Vagina (tissue), 2 donors: ENCODE measurements around the gene PLEKHA5. TPM values are rescaled to one million over a fixed set of nuclear protein-coding genes. Genes with fewer than 3 reads are reported as not detected.

Experiments
- DNase-seq, 2 donors: peaks; one replicate each; pipeline ENCODE4 v3.0.0-alpha.2; 2017; ENCODE audit errors: extremely low spot score in 2 of 2
- H3K27ac ChIP-seq: fragments of 200-600 bp; sonication (generic); one replicate; pipeline ENCODE4 v1.5.1; 2019
- H3K27me3 ChIP-seq: fragments of 200-600 bp; sonication (generic); one replicate; pipeline ENCODE4 v1.5.1; 2019
- H3K36me3 ChIP-seq, 2 donors: fragments of 200-600 bp; sonication (generic); one replicate each; pipeline ENCODE4 v1.5.1; 2017 to 2019
- H3K4me1 ChIP-seq: fragments of 200-600 bp; sonication (generic); one replicate; pipeline ENCODE4 v1.5.1; 2019
- H3K4me3 ChIP-seq, 2 donors: fragments of 200-600 bp; sonication (generic); 1 replicate in 1 of 2; 2 replicates in 1 of 2; pipeline ENCODE4 v1.5.1; 2016 to 2019
- H3K9me3 ChIP-seq: fragments of 200-600 bp; sonication (generic); one replicate; pipeline ENCODE4 v1.5.1; 2019
- POLR2A ChIP-seq, 2 donors: fragments of 450-650 bp; IDR thresholded peaks; one replicate each; pipeline ENCODE4 v1.6.1; 2017; ENCODE audit warnings: antibody characterized with exemption in 2 of 2, mild to moderate bottlenecking in 2 of 2, moderate library complexity in 2 of 2
- POLR2AphosphoS5 ChIP-seq, 2 donors: sonication (generic); formaldehyde crosslinking; IDR thresholded peaks; one replicate each; pipeline ENCODE4 v1.9.0; 2017; ENCODE audit warnings: antibody characterized with exemption in 2 of 2, mild to moderate bottlenecking in 2 of 2, low read depth in 1 of 2; ENCODE audit not compliant: insufficient read depth in 1 of 2
- intact Hi-C: fragments of 100-400 bp; cut with DNase I; formaldehyde crosslinking; loops from one replicate; pipeline ENCODE4 v1.15.1; 2023
- total RNA-seq: library from RNA; depleted of rRNA; stranded (reverse); fragments of >200 nt; gene quantifications from one replicate; pipeline ENCODE4 v1.2.3, GENCODE V29; 2016
- TF ChIP-seq, protein P1 (sequence below), 3 experiments: fragments of 450-650 bp in 2 of 3; fragments of 200-600 bp in 1 of 3; sonication (generic) in 1 of 3; IDR thresholded peaks; one replicate each; pipeline ENCODE4 v1.5.1; 2017 to 2019; ENCODE audit warnings: antibody characterized with exemption in 3 of 3, mild to moderate bottlenecking in 2 of 3, moderate library complexity in 2 of 3

PLEKHA5 gene
- total RNA-seq, 1 donor from 2014 or later: 58.4 TPM

- H3K9me3 ChIP-seq: no peaks in the 10 kb centered on the region
- H3K36me3 ChIP-seq: no peaks in the 10 kb centered on the region
- intact Hi-C loops: no loop called here
- no peak for TF ChIP-seq POLR2AphosphoS5 (IDR thresholded peaks at IDR 0.05; ENCODE audit: insufficient read depth in 1 of 2, low read depth in 1 of 2)
- TF ChIP-seq, protein P1, sequence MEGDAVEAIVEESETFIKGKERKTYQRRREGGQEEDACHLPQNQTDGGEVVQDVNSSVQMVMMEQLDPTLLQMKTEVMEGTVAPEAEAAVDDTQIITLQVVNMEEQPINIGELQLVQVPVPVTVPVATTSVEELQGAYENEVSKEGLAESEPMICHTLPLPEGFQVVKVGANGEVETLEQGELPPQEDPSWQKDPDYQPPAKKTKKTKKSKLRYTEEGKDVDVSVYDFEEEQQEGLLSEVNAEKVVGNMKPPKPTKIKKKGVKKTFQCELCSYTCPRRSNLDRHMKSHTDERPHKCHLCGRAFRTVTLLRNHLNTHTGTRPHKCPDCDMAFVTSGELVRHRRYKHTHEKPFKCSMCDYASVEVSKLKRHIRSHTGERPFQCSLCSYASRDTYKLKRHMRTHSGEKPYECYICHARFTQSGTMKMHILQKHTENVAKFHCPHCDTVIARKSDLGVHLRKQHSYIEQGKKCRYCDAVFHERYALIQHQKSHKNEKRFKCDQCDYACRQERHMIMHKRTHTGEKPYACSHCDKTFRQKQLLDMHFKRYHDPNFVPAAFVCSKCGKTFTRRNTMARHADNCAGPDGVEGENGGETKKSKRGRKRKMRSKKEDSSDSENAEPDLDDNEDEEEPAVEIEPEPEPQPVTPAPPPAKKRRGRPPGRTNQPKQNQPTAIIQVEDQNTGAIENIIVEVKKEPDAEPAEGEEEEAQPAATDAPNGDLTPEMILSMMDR (IDR thresholded peaks at IDR 0.05): no peak
- TF ChIP-seq POLR2A (IDR thresholded peaks at IDR 0.05): no peak
- no peaks in the 10 kb centered on the region for H3K27me3 ChIP-seq
- DNase-seq: no peak
- H3K4me3 ChIP-seq: no peak overlapping the region
- no peak overlapping the region for H3K27ac ChIP-seq
- no peaks in the 10 kb centered on the region for H3K4me1 ChIP-seq
These were observed 132.2 kb downstream of the PLEKHA5 start for GRCh38 chr12:19261773-19262172.

GRCh38 chr12:19263672-19264071 is 134.1 kb downstream of the PLEKHA5 start:
- no peaks in the 10 kb centered on the region for H3K9me3 ChIP-seq
- peaks cover 0 to 5% of the 10 kb centered on the region in 2 donors for H3K36me3 ChIP-seq
- H3K4me1 ChIP-seq: no peaks in the 10 kb centered on the region
- no peak for DNase-seq
- intact Hi-C loops: no loop called here
- no peak overlapping the region for H3K27ac ChIP-seq
- no peak overlapping the region for H3K4me3 ChIP-seq
- no peaks in the 10 kb centered on the region for H3K27me3 ChIP-seq
- TF ChIP-seq POLR2AphosphoS5 (IDR thresholded peaks at IDR 0.05; ENCODE audit: insufficient read depth in 1 of 2, low read depth in 1 of 2) (no peak), POLR2A (IDR thresholded peaks at IDR 0.05) (no peak)
- TF ChIP-seq, protein P1 (IDR thresholded peaks at IDR 0.05): no peak

DNA sequence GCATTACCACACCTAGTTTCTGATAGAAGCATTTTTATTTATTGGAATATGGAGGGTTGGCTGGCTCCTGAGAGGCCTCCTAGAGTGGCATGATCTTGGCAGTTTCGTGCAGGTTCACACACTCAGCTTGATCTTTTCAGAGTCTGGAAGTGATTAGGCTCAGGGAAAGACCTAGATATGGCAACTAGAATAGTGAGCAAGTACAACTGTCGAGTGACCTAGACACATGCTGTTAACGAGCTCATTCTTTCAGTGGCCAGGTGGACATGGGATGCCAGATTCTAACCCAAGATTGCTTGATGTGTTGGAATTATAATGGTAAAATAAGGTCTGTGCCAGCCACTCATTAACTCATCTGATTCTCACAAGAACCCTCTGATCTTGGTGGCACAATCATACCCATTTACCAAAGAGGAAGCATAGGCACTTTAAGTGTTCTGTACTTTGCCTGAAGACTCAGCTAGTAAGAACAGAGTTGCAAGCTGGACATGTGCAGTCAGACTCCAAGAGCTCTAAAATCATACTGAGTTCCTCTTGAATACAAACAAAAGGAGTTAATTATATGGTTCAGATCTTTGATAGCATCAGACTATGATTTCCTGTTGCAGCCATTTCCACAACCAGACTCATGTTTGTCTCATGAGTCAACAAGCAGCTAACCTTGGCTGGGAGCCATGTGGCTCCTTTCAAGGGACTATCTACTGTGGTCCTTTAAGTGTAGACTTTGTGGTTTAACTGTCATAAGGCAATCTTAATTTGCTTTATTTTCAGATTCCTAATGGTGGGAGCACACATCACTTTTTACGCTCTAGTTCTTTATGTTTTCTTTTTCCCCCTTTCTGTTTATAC is 144.2 kb downstream of the PLEKHA5 start:
- H3K4me1 ChIP-seq: peaks cover 8% of the 10 kb centered on the region
- H3K27ac ChIP-seq: no peak overlapping the region
- no peak for DNase-seq
- intact Hi-C loops: no loop called here
- TF ChIP-seq, protein P1 (IDR thresholded peaks at IDR 0.05): no peak
- TF ChIP-seq POLR2A (IDR thresholded peaks at IDR 0.05) (no peak), POLR2AphosphoS5 (IDR thresholded peaks at IDR 0.05; ENCODE audit: insufficient read depth in 1 of 2, low read depth in 1 of 2) (no peak)
- no peak overlapping the region for H3K4me3 ChIP-seq
- peaks cover 0 to 9% of the 10 kb centered on the region in 2 donors for H3K36me3 ChIP-seq
- no peaks in the 10 kb centered on the region for H3K9me3 ChIP-seq
- H3K27me3 ChIP-seq: no peaks in the 10 kb centered on the region

- TF ChIP-seq POLR2AphosphoS5 (IDR thresholded peaks at IDR 0.05; ENCODE audit: insufficient read depth in 1 of 2, low read depth in 1 of 2) (no peak), POLR2A (IDR thresholded peaks at IDR 0.05) (no peak)
- TF ChIP-seq, protein P1 (IDR thresholded peaks at IDR 0.05): no peak
- intact Hi-C loops: no loop called here
- H3K36me3 ChIP-seq: peaks cover 0 to 11% of the 10 kb centered on the region in 2 donors
These were observed 147.2 kb downstream of the PLEKHA5 start for GRCh38 chr12:19276767-19277166.

GRCh38 chr12:19277711-19278110 is 148.2 kb downstream of the PLEKHA5 start:
- Histone ChIP-seq H3K9me3 (no peaks in the 10 kb centered on the region), H3K4me1 (peaks cover 8% of the 10 kb centered on the region), H3K36me3 (peaks cover 0 to 11% of the 10 kb centered on the region in 2 donors), H3K4me3 (no peak overlapping the region), H3K27me3 (no peaks in the 10 kb centered on the region), H3K27ac (no peak overlapping the region)
- intact Hi-C loops: no loop called here
- DNase-seq: no peak
- TF ChIP-seq POLR2AphosphoS5 (IDR thresholded peaks at IDR 0.05; ENCODE audit: insufficient read depth in 1 of 2, low read depth in 1 of 2) (no peak), POLR2A (IDR thresholded peaks at IDR 0.05) (no peak)
- TF ChIP-seq, protein P1 (IDR thresholded peaks at IDR 0.05): no peak

More at GRCh38 chr12:19276767-19277166, 147.2 kb downstream of the PLEKHA5 start:
- H3K27ac ChIP-seq: no peak overlapping the region
- DNase-seq: no peak
- peaks cover 8% of the 10 kb centered on the region for H3K4me1 ChIP-seq
- H3K27me3 ChIP-seq: no peaks in the 10 kb centered on the region
- no peaks in the 10 kb centered on the region for H3K9me3 ChIP-seq
- no peak overlapping the region for H3K4me3 ChIP-seq
